PC-3 (cell line): Measurements from ENCODE around the gene ACAD9.

Experiments
- CTCF ChIP-seq: fragments of 300-600 bp; sonication (generic); conservative IDR thresholded peaks from 2 replicates; pipeline ENCODE4 v1.5.1; 2017; ENCODE audit warnings: antibody characterized with exemption, low read depth, mild to moderate bottlenecking, low read length
- EZH2 ChIP-seq: fragments of 300-600 bp; sonication (generic); IDR thresholded peaks from one replicate; pipeline ENCODE4 v1.6.1; 2017; ENCODE audit warnings: antibody characterized with exemption, mild to moderate bottlenecking, low read length; ENCODE audit not compliant: unreplicated experiment
- EZH2phosphoT487 ChIP-seq: fragments of 300-600 bp; sonication (generic); IDR thresholded peaks from 2 replicates; pipeline ENCODE4 v1.6.1; 2018; ENCODE audit warnings: mild to moderate bottlenecking, antibody characterized with exemption, low read length, borderline replicate concordance

GRCh38 chr3:128844502-128844901, 34.9 kb upstream of the ACAD9 start:
- no peak for TF ChIP-seq CTCF
- TF ChIP-seq EZH2 = no peak
- no peak for TF ChIP-seq EZH2phosphoT487
